Mucosa of stomach (tissue), 1 donor: Measurements from ENCODE around the gene CEP89.
"Not testable (repeated sequence)": the region's sequence is repeated elsewhere in the genome, so short reads cannot be mapped to it uniquely, and the experiment has no call there.

Experiments
- H3K27me3 ChIP-seq: one replicate; pipeline ENCODE4 v1.7.0; 2013; ENCODE audit warnings: mild to moderate bottlenecking, low read length; ENCODE audit not compliant: control insufficient read depth, insufficient read depth
- H3K36me3 ChIP-seq: one replicate; pipeline ENCODE4 v1.7.0; 2013; ENCODE audit warnings: low read length; ENCODE audit not compliant: control insufficient read depth, insufficient read depth
- H3K4me1 ChIP-seq: one replicate; pipeline ENCODE4 v1.7.0; 2013; ENCODE audit warnings: mild to moderate bottlenecking, low read length; ENCODE audit not compliant: control insufficient read depth, insufficient read depth
- H3K4me3 ChIP-seq: one replicate; pipeline ENCODE4 v1.7.0; 2013; ENCODE audit warnings: low read length
- H3K9ac ChIP-seq: one replicate; pipeline ENCODE4 v1.7.0; 2013; ENCODE audit warnings: mild to moderate bottlenecking, low read length, moderate library complexity
- H3K9me3 ChIP-seq: one replicate; pipeline ENCODE4 v1.7.0; 2013; ENCODE audit warnings: mild to moderate bottlenecking, low read length, moderate library complexity; ENCODE audit not compliant: control insufficient read depth
- donor health status: Pancreatic carcinoma.

Gene CEP89

GRCh38 chr19:32971715-32972540 lies at the start of gene CEP89, which contains the start of gene FAAP24:
Gene CEP89 (minus strand): TSS chr19:32971958. CDS start chr19:32971874, 84 bp downstream.
Gene FAAP24 (plus strand): TSS chr19:32972242. CDS start chr19:32973197, 955 bp downstream.
- Histone ChIP-seq H3K9ac (peak within 1 kb of the TSS; percentile 81), H3K4me3 (peak within 1 kb of the TSS; percentile 51), H3K27me3 (no peaks in the 10 kb centered on the region), H3K9me3 (no peaks in the 10 kb centered on the region), H3K36me3 (no peaks in the 10 kb centered on the region), H3K4me1 (peaks cover 10% of the 10 kb centered on the region)

- not testable (repeated sequence) for H3K9me3 ChIP-seq, H3K4me3 ChIP-seq, H3K36me3 ChIP-seq, H3K4me1 ChIP-seq, H3K27me3 ChIP-seq, H3K9ac ChIP-seq
These were observed 39.1 kb upstream of the CEP89 start for GRCh38 chr19:33010891-33011290.

- no peaks in the 10 kb centered on the region for H3K9me3 ChIP-seq
- peaks cover 6% of the 10 kb centered on the region for H3K4me1 ChIP-seq
- H3K27me3 ChIP-seq: no peaks in the 10 kb centered on the region
- H3K36me3 ChIP-seq: peaks cover 5% of the 10 kb centered on the region
- no peak overlapping the region for H3K4me3 ChIP-seq
- H3K9ac ChIP-seq: no peak overlapping the region
These were observed 37.0 kb upstream of the CEP89 start for GRCh38 chr19:33008738-33009137.

- Histone ChIP-seq H3K9ac (no peak overlapping the region), H3K4me3 (no peak overlapping the region), H3K9me3 (no peaks in the 10 kb centered on the region), H3K4me1 (peaks cover 6% of the 10 kb centered on the region), H3K36me3 (peaks cover 10% of the 10 kb centered on the region), H3K27me3 (no peaks in the 10 kb centered on the region)
These were observed 33.7 kb upstream of the CEP89 start for GRCh38 chr19:33005440-33005839.

- not testable (repeated sequence) for H3K4me1 ChIP-seq, H3K9me3 ChIP-seq, H3K4me3 ChIP-seq, H3K27me3 ChIP-seq, H3K9ac ChIP-seq
- H3K36me3 ChIP-seq: peaks cover 11% of the 10 kb centered on the region
These were observed 31.8 kb upstream of the CEP89 start for GRCh38 chr19:33003424-33004024.

GRCh38 chr19:33002126-33002865 lies 30.5 kb upstream of the CEP89 start:
- not testable (repeated sequence) for H3K9me3 ChIP-seq, H3K27me3 ChIP-seq, H3K4me1 ChIP-seq, H3K4me3 ChIP-seq, H3K9ac ChIP-seq
- H3K36me3 ChIP-seq: peaks cover 11% of the 10 kb centered on the region

GRCh38 chr19:33000910-33001309 lies 29.2 kb upstream of the CEP89 start:
- Histone ChIP-seq H3K27me3 (no peaks in the 10 kb centered on the region), H3K4me3 (no peak overlapping the region), H3K36me3 (peaks cover 11% of the 10 kb centered on the region), H3K9me3 (no peaks in the 10 kb centered on the region), H3K4me1 (peaks cover 9% of the 10 kb centered on the region), H3K9ac (no peak overlapping the region)

GRCh38 chr19:33000510-33000909 lies 28.8 kb upstream of the CEP89 start:
- Histone ChIP-seq H3K9ac (no peak overlapping the region), H3K27me3 (no peaks in the 10 kb centered on the region), H3K4me1 (peaks cover 7% of the 10 kb centered on the region), H3K36me3 (peaks cover 11% of the 10 kb centered on the region), H3K4me3 (no peak overlapping the region), H3K9me3 (no peaks in the 10 kb centered on the region)

GRCh38 chr19:32998722-32999121 lies 27.0 kb upstream of the CEP89 start:
- no peak overlapping the region for H3K4me3 ChIP-seq
- H3K36me3 ChIP-seq: peaks cover 11% of the 10 kb centered on the region
- H3K9ac ChIP-seq: no peak overlapping the region

GRCh38 chr19:32997716-32998355 lies 26.1 kb upstream of the CEP89 start:
- H3K36me3 ChIP-seq: peaks cover 11% of the 10 kb centered on the region
- H3K4me3 ChIP-seq: no peak overlapping the region
- no peaks in the 10 kb centered on the region for H3K9me3 ChIP-seq
- no peaks in the 10 kb centered on the region for H3K27me3 ChIP-seq
- no peak overlapping the region for H3K9ac ChIP-seq
- peaks cover 3% of the 10 kb centered on the region for H3K4me1 ChIP-seq

More at GRCh38 chr19:32998722-32999121, 27.0 kb upstream of the CEP89 start:
- H3K9me3 ChIP-seq: no peaks in the 10 kb centered on the region
- H3K4me1 ChIP-seq: peaks cover 3% of the 10 kb centered on the region
- H3K27me3 ChIP-seq: no peaks in the 10 kb centered on the region

GRCh38 chr19:32997061-32997464 lies 25.3 kb upstream of the CEP89 start:
- H3K4me1 ChIP-seq, H3K27me3 ChIP-seq, H3K9ac ChIP-seq, H3K9me3 ChIP-seq, H3K4me3 ChIP-seq: not testable (repeated sequence)
- peaks cover 11% of the 10 kb centered on the region for H3K36me3 ChIP-seq
